ENCODE data around the gene SESTD1.

DNA sequence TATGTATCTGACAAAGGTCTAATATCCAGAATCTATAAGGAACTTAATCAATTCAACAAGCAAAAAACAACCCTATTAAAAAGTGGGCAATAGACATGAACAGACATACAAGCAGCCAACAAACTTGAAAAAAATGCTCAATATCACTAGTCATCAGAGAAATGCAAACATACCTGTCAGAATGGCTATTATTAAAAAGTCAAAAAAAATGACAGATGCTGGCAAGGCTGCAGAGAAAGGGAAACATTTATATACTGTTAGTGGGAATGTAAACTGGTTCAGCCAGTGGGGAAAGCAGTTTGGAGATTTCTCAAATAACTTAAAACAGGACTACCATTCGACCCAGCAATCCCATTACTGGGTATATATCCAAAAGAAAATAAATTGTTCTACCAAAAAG, 21.6 kb downstream of the SESTD1 start:
- TF ChIP-seq, protein P1, sequence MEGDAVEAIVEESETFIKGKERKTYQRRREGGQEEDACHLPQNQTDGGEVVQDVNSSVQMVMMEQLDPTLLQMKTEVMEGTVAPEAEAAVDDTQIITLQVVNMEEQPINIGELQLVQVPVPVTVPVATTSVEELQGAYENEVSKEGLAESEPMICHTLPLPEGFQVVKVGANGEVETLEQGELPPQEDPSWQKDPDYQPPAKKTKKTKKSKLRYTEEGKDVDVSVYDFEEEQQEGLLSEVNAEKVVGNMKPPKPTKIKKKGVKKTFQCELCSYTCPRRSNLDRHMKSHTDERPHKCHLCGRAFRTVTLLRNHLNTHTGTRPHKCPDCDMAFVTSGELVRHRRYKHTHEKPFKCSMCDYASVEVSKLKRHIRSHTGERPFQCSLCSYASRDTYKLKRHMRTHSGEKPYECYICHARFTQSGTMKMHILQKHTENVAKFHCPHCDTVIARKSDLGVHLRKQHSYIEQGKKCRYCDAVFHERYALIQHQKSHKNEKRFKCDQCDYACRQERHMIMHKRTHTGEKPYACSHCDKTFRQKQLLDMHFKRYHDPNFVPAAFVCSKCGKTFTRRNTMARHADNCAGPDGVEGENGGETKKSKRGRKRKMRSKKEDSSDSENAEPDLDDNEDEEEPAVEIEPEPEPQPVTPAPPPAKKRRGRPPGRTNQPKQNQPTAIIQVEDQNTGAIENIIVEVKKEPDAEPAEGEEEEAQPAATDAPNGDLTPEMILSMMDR (conservative IDR thresholded peaks at IDR 0.05; ENCODE audit: low read depth, low read length), result no peak
- no peak for TF ChIP-seq EZH2 (IDR thresholded peaks at IDR 0.05; ENCODE audit: borderline replicate concordance, low read depth, low read length, poor library complexity, severe bottlenecking)

Data from A673 (cell line).